Neutrophil (primary cell): ENCODE results near the gene SCG2.

Experiments used
- H3K27ac ChIP-seq: fragments of 200-600 bp; sonication (generic); 2 replicates; pipeline ENCODE4 v1.5.1; 2016; ENCODE audit warnings: mild to moderate bottlenecking, moderate library complexity
- H3K27me3 ChIP-seq: fragments of 200-600 bp; sonication (generic); 2 replicates; pipeline ENCODE4 v1.6.0; 2016; ENCODE audit warnings: mild to moderate bottlenecking
- H3K36me3 ChIP-seq: fragments of 200-600 bp; sonication (generic); 2 replicates; pipeline ENCODE4 v1.5.1; 2017
- H3K4me1 ChIP-seq, 2 experiments: fragments of 200-600 bp in 1 of 2; sonication (generic) in 1 of 2; 1 replicate in 1 of 2; 2 replicates in 1 of 2; pipeline versions ENCODE4 v1.5.1 to v1.6.1; 2013 to 2016; ENCODE audit warnings: low read depth in 1 of 2, low read length in 1 of 2, mild to moderate bottlenecking in 1 of 2, moderate library complexity in 1 of 2; ENCODE audit not compliant: control insufficient read depth in 1 of 2, insufficient read depth in 1 of 2
- H3K4me3 ChIP-seq, 2 experiments: fragments of 200-600 bp in 1 of 2; sonication (generic) in 1 of 2; 1 replicate in 1 of 2; 2 replicates in 1 of 2; pipeline ENCODE4 v1.5.1; 2013 to 2016; ENCODE audit warnings: low read depth in 1 of 2, low read length in 1 of 2, mild to moderate bottlenecking in 1 of 2, moderate library complexity in 1 of 2
- H3K9me3 ChIP-seq: fragments of 200-600 bp; sonication (generic); 2 replicates; pipeline ENCODE4 v1.5.1; 2016
- CTCF ChIP-seq: fragments of 200-600 bp; sonication (generic); IDR thresholded peaks from 2 replicates; pipeline ENCODE4 v1.5.1; 2016; ENCODE audit warnings: antibody characterized with exemption

SCG2 gene, protein sequence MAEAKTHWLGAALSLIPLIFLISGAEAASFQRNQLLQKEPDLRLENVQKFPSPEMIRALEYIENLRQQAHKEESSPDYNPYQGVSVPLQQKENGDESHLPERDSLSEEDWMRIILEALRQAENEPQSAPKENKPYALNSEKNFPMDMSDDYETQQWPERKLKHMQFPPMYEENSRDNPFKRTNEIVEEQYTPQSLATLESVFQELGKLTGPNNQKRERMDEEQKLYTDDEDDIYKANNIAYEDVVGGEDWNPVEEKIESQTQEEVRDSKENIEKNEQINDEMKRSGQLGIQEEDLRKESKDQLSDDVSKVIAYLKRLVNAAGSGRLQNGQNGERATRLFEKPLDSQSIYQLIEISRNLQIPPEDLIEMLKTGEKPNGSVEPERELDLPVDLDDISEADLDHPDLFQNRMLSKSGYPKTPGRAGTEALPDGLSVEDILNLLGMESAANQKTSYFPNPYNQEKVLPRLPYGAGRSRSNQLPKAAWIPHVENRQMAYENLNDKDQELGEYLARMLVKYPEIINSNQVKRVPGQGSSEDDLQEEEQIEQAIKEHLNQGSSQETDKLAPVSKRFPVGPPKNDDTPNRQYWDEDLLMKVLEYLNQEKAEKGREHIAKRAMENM

DNA sequence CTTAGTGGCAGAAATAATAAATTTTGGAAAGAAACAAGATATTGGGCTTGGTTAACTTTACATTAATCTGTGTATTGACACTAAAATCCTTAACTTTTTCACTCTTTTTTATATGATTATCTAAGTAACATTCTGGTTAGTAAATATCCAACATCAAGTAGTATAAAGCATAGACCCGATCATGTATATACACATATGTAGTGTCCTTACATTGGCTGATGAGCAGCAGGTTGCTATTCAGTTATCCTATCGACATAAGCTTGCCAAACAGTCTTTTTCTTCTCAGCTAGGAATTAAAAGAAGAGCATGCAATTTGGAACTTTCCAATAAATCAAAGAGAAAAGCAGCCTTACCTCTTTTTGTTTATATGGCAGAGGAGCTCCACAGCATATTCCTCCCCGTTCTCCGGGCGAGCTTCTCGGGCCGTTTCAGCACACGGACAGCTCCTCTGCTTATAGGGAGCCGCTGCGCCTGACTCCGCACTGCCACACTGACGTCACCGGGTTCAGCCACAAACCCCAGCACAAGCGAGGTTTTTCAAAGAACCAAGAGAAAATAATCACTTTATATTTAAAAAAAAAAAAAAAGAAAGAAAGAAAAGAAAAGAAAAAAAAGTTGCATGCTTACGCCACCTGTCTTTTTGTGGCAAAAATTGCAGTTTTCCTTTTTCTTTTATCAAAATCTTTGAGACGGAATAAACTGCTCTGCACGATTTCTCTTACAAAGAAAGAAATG lies at the start of gene SCG2:
TSS of gene SCG2 (minus strand) at position 430 of the 735 bp plus-strand sequence. CDS start 3,079 bp downstream, outside the sequence.
- Histone ChIP-seq H3K27ac (no peak within 1 kb of the TSS), H3K9me3 (no peaks in the 10 kb centered on the region), H3K4me1 (peaks cover 0 to 3% of the 10 kb centered on the region in 2 experiments), H3K4me3 (no peak within 1 kb of the TSS), H3K27me3 (peaks cover 84% of the 10 kb centered on the region), H3K36me3 (no peaks in the 10 kb centered on the region)
- no peak for TF ChIP-seq CTCF

- Histone ChIP-seq H3K9me3 (no peaks in the 10 kb centered on the region), H3K36me3 (no peaks in the 10 kb centered on the region), H3K27ac (no peak overlapping the region), H3K4me1 (no peaks in the 10 kb centered on the region), H3K4me3 (no peak overlapping the region), H3K27me3 (no peaks in the 10 kb centered on the region)
- no peak for TF ChIP-seq CTCF
Measured at GRCh38 chr2:223649554-223650533, 47.7 kb upstream of the SCG2 start.

DNA sequence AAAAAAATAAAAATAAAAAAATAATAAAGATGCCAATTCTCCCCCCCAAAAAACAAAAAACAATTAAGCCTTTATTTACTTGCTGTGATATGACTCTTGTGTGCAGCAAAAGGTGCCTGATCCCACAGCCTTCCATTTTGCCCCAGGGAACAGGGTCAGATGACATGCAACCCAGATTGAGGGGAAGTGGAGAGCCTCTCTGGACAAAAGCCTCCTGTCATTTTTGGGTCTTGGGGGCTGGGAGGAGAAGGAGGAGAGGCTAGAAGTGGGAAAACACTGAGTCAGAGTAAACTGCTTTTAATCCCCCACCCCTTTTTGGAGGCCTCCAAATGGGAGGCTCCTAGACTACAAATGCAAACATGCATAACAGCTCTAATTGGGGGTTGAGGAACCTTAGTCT lies 46.6 kb upstream of the SCG2 start:
- Histone ChIP-seq H3K4me3 (no peak overlapping the region), H3K27ac (no peak overlapping the region), H3K36me3 (no peaks in the 10 kb centered on the region), H3K9me3 (no peaks in the 10 kb centered on the region), H3K27me3 (no peaks in the 10 kb centered on the region), H3K4me1 (peaks cover 0 to 5% of the 10 kb centered on the region in 2 experiments)
- no peak for TF ChIP-seq CTCF

- no peaks in the 10 kb centered on the region for H3K36me3 ChIP-seq
- TF ChIP-seq CTCF, result no peak
- H3K9me3 ChIP-seq, result no peaks in the 10 kb centered on the region
- no peak overlapping the region for H3K4me3 ChIP-seq
- peaks cover 11 to 18% of the 10 kb centered on the region in 2 experiments for H3K4me1 ChIP-seq
- no peak overlapping the region for H3K27ac ChIP-seq
- H3K27me3 ChIP-seq, result no peaks in the 10 kb centered on the region
Measured at GRCh38 chr2:223647258-223647952, 45.2 kb upstream of the SCG2 start.
